Breast epithelium (tissue), 3 donors: ENCODE results near the gene CDH4.

ENCODE experiments used
- POLR2A ChIP-seq: fragments of 450-650 bp; IDR thresholded peaks from one replicate; pipeline ENCODE4 v1.6.1; 2016; ENCODE audit warnings: antibody characterized with exemption, mild to moderate bottlenecking, moderate library complexity
- TF ChIP-seq, protein P1 (sequence below), 3 donors: fragments of 450-650 bp; IDR thresholded peaks; one replicate each; pipeline ENCODE4 v1.5.1; 2016 to 2017; ENCODE audit warnings: antibody characterized with exemption in 3 of 3, mild to moderate bottlenecking in 3 of 3, moderate library complexity in 3 of 3

DNA sequence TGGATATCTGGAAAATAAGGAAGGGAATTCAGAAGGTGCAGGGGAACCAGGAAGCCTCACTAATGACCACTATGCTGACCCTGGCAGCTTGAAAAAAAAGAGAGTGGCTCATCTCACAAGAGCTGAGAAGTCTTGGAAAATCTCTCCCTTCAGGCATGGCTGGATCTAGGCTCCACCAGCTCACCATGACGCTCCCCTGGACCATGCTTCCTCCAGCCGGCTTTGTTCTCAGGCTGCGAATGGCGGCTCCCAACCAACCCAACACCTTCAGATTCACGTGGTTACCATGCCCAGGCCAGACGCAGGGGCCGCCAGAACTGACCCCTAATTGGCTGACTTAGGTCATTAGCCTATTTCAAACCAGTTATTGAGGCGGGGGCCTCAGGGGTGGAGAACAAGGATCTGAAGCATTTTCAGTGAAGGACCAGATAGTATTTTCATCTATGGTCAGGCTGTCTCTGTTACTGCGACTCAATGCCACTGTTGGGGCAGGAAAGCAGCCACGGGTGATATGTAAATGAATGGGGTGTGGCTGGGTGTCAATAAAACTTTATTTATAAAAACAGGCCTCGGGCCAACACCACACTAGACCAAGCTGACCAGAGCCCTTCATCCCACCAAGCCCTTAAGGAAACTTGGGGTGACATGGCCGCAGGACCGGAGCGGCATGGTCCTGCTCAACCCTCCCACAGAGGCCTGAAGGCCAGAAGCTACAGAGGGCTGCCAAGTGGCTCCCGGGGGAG, 653.9 kb downstream of the CDH4 start:
- TF ChIP-seq, protein P1, sequence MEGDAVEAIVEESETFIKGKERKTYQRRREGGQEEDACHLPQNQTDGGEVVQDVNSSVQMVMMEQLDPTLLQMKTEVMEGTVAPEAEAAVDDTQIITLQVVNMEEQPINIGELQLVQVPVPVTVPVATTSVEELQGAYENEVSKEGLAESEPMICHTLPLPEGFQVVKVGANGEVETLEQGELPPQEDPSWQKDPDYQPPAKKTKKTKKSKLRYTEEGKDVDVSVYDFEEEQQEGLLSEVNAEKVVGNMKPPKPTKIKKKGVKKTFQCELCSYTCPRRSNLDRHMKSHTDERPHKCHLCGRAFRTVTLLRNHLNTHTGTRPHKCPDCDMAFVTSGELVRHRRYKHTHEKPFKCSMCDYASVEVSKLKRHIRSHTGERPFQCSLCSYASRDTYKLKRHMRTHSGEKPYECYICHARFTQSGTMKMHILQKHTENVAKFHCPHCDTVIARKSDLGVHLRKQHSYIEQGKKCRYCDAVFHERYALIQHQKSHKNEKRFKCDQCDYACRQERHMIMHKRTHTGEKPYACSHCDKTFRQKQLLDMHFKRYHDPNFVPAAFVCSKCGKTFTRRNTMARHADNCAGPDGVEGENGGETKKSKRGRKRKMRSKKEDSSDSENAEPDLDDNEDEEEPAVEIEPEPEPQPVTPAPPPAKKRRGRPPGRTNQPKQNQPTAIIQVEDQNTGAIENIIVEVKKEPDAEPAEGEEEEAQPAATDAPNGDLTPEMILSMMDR (IDR thresholded peaks at IDR 0.05), result no peak
- no peak for TF ChIP-seq POLR2A
